H9 (cell line): Measurements from ENCODE around the gene TRAPPC2B. TPM values are rescaled to one million over a fixed set of nuclear protein-coding genes. Genes with fewer than 3 reads are reported as not detected.

Experiments used
- DNase-seq: peaks from one replicate; pipeline ENCODE4 v3.0.0-alpha.2; 2017
- H2AFZ ChIP-seq: one replicate; pipeline ENCODE4 v1.6.1; 2013; ENCODE audit warnings: mild to moderate bottlenecking, low read length, control low read depth, moderate library complexity
- H2AK5ac ChIP-seq: 2 replicates; pipeline ENCODE4 v1.6.1; 2013; ENCODE audit warnings: low read length, control low read depth, mixed read lengths; ENCODE audit not compliant: insufficient read length
- H2BK120ac ChIP-seq: one replicate; pipeline ENCODE4 v1.6.1; 2013; ENCODE audit warnings: low read depth, mild to moderate bottlenecking, low read length, control low read depth, inconsistent platforms; ENCODE audit not compliant: poor library complexity, severe bottlenecking
- H2BK12ac ChIP-seq: 2 replicates; pipeline ENCODE4 v1.6.1; 2013; ENCODE audit warnings: low read length, control low read depth, mixed read lengths, low read depth; ENCODE audit not compliant: insufficient read length
- H2BK15ac ChIP-seq: 2 replicates; pipeline ENCODE4 v1.6.1; 2013; ENCODE audit warnings: low read depth, low read length, control low read depth
- H2BK20ac ChIP-seq: one replicate; pipeline ENCODE4 v1.6.1; 2013; ENCODE audit warnings: low read depth, mild to moderate bottlenecking, low read length, control low read depth, inconsistent platforms; ENCODE audit not compliant: poor library complexity, severe bottlenecking
- H2BK5ac ChIP-seq: 2 replicates; pipeline ENCODE4 v1.6.1; 2013; ENCODE audit warnings: low read length, control low read depth, mixed read lengths; ENCODE audit not compliant: insufficient read length
- H3K14ac ChIP-seq: 2 replicates; pipeline ENCODE4 v1.6.1; 2013; ENCODE audit warnings: low read length, control low read depth; ENCODE audit not compliant: insufficient read depth
- H3K18ac ChIP-seq: 2 replicates; pipeline ENCODE4 v1.6.1; 2013; ENCODE audit warnings: low read depth, mild to moderate bottlenecking, mixed read lengths, low read length, control low read depth; ENCODE audit not compliant: insufficient read length
- H3K23ac ChIP-seq: 2 replicates; pipeline ENCODE4 v1.6.1; 2013; ENCODE audit warnings: low read length, control low read depth, mixed read lengths, low read depth; ENCODE audit not compliant: insufficient read length
- H3K23me2 ChIP-seq: 2 replicates; pipeline ENCODE4 v1.6.1; 2013; ENCODE audit warnings: low read depth, mild to moderate bottlenecking, mixed read lengths, low read length, control low read depth; ENCODE audit not compliant: insufficient read length, poor library complexity, severe bottlenecking
- H3K27ac ChIP-seq: 2 replicates; pipeline ENCODE4 v1.5.1; 2013; ENCODE audit warnings: low read length, control low read depth, mixed read lengths, low read depth; ENCODE audit not compliant: insufficient read length
- H3K27me3 ChIP-seq: 2 replicates; pipeline ENCODE4 v1.6.1; 2013; ENCODE audit warnings: low read length, control low read depth, inconsistent platforms; ENCODE audit not compliant: insufficient read depth
- H3K4ac ChIP-seq: 2 replicates; pipeline ENCODE4 v1.6.1; 2013; ENCODE audit warnings: low read depth, mild to moderate bottlenecking, control low read depth, inconsistent platforms, low read length, moderate library complexity
- H3K4me1 ChIP-seq: 2 replicates; pipeline ENCODE4 v1.6.1; 2013; ENCODE audit warnings: low read length, control low read depth, inconsistent platforms; ENCODE audit not compliant: insufficient read depth
- H3K4me2 ChIP-seq: 2 replicates; pipeline ENCODE4 v1.6.1; 2013; ENCODE audit warnings: low read length, control low read depth, mixed read lengths; ENCODE audit not compliant: insufficient read length, insufficient read depth
- H3K56ac ChIP-seq: 2 replicates; pipeline ENCODE4 v1.6.1; 2013; ENCODE audit warnings: low read depth, mild to moderate bottlenecking, mixed read lengths, low read length, control low read depth; ENCODE audit not compliant: insufficient read length
- H3K79me1 ChIP-seq: 2 replicates; pipeline ENCODE4 v1.6.1; 2013; ENCODE audit warnings: low read depth, mild to moderate bottlenecking, moderate library complexity, low read length, control low read depth, inconsistent platforms; ENCODE audit not compliant: insufficient read depth, poor library complexity, severe bottlenecking
- H3K79me2 ChIP-seq: 2 replicates; pipeline ENCODE4 v1.6.1; 2013; ENCODE audit warnings: low read length, control low read depth, inconsistent platforms; ENCODE audit not compliant: insufficient read depth
- H3K9ac ChIP-seq: 2 replicates; pipeline ENCODE4 v1.6.1; 2013; ENCODE audit warnings: low read length, control low read depth, mixed read lengths; ENCODE audit not compliant: insufficient read length; ENCODE audit errors: extremely low read depth
- H3K9me3 ChIP-seq: one replicate; pipeline ENCODE4 v1.6.1; 2013; ENCODE audit warnings: low read depth, low read length, inconsistent platforms; ENCODE audit not compliant: control insufficient read depth
- H3T11ph ChIP-seq: one replicate; pipeline ENCODE4 v1.6.1; 2013; ENCODE audit warnings: mild to moderate bottlenecking, low read length, control low read depth, inconsistent platforms
- H4K20me1 ChIP-seq: one replicate; pipeline ENCODE4 v1.6.1; 2013; ENCODE audit not compliant: control insufficient read depth, insufficient read length, insufficient read depth
- H4K5ac ChIP-seq: 2 replicates; pipeline ENCODE4 v1.6.1; 2013; ENCODE audit warnings: low read depth, mild to moderate bottlenecking, mixed read lengths, low read length, control low read depth; ENCODE audit not compliant: insufficient read length
- H4K8ac ChIP-seq: replicated peaks from 2 replicates; pipeline ENCODE4 v1.6.1; 2013; ENCODE audit warnings: low read length, control low read depth, mixed read lengths, low read depth; ENCODE audit not compliant: insufficient read length
- H4K91ac ChIP-seq: 2 replicates; pipeline ENCODE4 v1.6.1; 2013; ENCODE audit warnings: low read depth, mild to moderate bottlenecking, moderate library complexity, mixed read lengths, low read length, control low read depth; ENCODE audit not compliant: insufficient read length
- H3K27ac Mint-ChIP-seq, 3 experiments: 2 replicates in 2 of 3; 3 replicates in 1 of 3; pipeline ENCODE4 v1.8.0; 2020 to 2021; ENCODE audit warnings: mixed read lengths in 3 of 3, mild to moderate bottlenecking in 1 of 3, moderate library complexity in 1 of 3
- H3K27me3 Mint-ChIP-seq: 2 replicates; pipeline ENCODE4 v1.8.0; 2021; ENCODE audit warnings: low read depth, mild to moderate bottlenecking, moderate library complexity, mixed read lengths
- H3K36me3 Mint-ChIP-seq, 3 experiments: 2 replicates in 2 of 3; 3 replicates in 1 of 3; pipeline ENCODE4 v1.8.0; 2020 to 2021; ENCODE audit warnings: low read depth in 3 of 3, mixed read lengths in 3 of 3; ENCODE audit not compliant: insufficient read depth in 1 of 3
- H3K4me1 Mint-ChIP-seq, 2 experiments: 2 replicates each; pipeline ENCODE4 v1.8.0; 2020; ENCODE audit warnings: mixed read lengths in 2 of 2
- H3K4me3 Mint-ChIP-seq, 2 experiments: 2 replicates in 1 of 2; 3 replicates in 1 of 2; pipeline ENCODE4 v1.8.0; 2020 to 2021; ENCODE audit warnings: mild to moderate bottlenecking in 2 of 2, mixed read lengths in 2 of 2, moderate library complexity in 1 of 2
- H3K9me3 Mint-ChIP-seq, 2 experiments: 2 replicates in 1 of 2; 3 replicates in 1 of 2; pipeline ENCODE4 v1.8.0; 2020; ENCODE audit warnings: mild to moderate bottlenecking in 2 of 2, mixed read lengths in 2 of 2, moderate library complexity in 1 of 2
- WGBS: extraction: QIAGEN DNeasy Blood & Tissue Kit; methylation state at CpG from one replicate; pipeline ENCODE4 v1.1.7; 2013; ENCODE audit warnings: missing lambda C conversion rate, low lambda C conversion rate, mixed read lengths; ENCODE audit not compliant: insufficient read length; ENCODE audit errors: extremely low coverage; 5-methylcytosine and 5-hydroxymethylcytosine counted together
- total RNA-seq: library from RNA; stranded (reverse); gene quantifications from 2 replicates; pipeline ENCODE4 v1.2.1, GENCODE V29; 2021
- TF ChIP-seq, protein P1 (sequence below): fragments of 200-600 bp; sonication (generic); conservative IDR thresholded peaks from 3 replicates; pipeline ENCODE4 v1.8.0; 2021; ENCODE audit warnings: antibody characterized with exemption, mild to moderate bottlenecking

TRAPPC2B gene
- total RNA-seq, 1 experiment from 2014 or later = 12.4 TPM

DNA sequence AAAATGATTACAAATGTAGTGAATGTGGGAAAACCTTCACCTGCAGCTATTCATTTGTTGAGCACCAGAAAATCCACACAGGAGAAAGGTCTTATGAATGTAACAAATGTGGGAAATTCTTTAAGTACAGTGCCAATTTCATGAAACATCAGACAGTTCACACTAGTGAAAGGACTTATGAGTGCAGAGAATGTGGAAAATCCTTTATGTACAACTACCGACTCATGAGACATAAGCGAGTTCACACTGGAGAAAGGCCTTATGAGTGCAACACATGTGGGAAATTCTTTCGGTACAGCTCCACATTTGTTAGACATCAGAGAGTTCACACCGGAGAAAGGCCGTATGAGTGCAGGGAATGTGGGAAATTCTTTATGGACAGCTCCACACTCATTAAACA is 35.5 kb downstream of the TRAPPC2B start:
- no peak overlapping the region for H2BK12ac ChIP-seq
- H4K91ac ChIP-seq = no peak overlapping the region
- H3K9me3 Mint-ChIP-seq = peaks cover 7 to 10% of the 10 kb centered on the region in 2 experiments; a peak in 4 of 5 replicates
- no peak overlapping the region for H2BK120ac ChIP-seq
- H2BK5ac ChIP-seq = no peak overlapping the region
- WGBS = no CpG with 5 or more reads among the region's 5 CpGs
- H4K20me1 ChIP-seq = no peaks in the 10 kb centered on the region
- H3K27me3 Mint-ChIP-seq = peaks cover 2% of the 10 kb centered on the region; the same call in 1 of the 2 replicates
- H3K14ac ChIP-seq = no peak overlapping the region
- H3K18ac ChIP-seq = no peak overlapping the region
- H3K9me3 ChIP-seq = no peaks in the 10 kb centered on the region
- H3K27me3 ChIP-seq = no peaks in the 10 kb centered on the region
- TF ChIP-seq, protein P1, sequence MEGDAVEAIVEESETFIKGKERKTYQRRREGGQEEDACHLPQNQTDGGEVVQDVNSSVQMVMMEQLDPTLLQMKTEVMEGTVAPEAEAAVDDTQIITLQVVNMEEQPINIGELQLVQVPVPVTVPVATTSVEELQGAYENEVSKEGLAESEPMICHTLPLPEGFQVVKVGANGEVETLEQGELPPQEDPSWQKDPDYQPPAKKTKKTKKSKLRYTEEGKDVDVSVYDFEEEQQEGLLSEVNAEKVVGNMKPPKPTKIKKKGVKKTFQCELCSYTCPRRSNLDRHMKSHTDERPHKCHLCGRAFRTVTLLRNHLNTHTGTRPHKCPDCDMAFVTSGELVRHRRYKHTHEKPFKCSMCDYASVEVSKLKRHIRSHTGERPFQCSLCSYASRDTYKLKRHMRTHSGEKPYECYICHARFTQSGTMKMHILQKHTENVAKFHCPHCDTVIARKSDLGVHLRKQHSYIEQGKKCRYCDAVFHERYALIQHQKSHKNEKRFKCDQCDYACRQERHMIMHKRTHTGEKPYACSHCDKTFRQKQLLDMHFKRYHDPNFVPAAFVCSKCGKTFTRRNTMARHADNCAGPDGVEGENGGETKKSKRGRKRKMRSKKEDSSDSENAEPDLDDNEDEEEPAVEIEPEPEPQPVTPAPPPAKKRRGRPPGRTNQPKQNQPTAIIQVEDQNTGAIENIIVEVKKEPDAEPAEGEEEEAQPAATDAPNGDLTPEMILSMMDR = no peak
- DNase-seq = no peak
- H3K9ac ChIP-seq = no peak overlapping the region
- H3K36me3 Mint-ChIP-seq = peaks cover 31 to 56% (median 35%) of the 10 kb centered on the region in 3 experiments
- no peak overlapping the region for H3K56ac ChIP-seq
- no peak overlapping the region for H3K4ac ChIP-seq
- no peak overlapping the region for H2BK20ac ChIP-seq
- H2AK5ac ChIP-seq = no peak overlapping the region
- no peaks in the 10 kb centered on the region for H3K79me2 ChIP-seq
- H3T11ph ChIP-seq = no peak overlapping the region
- H2BK15ac ChIP-seq = no peak overlapping the region
- H3K4me3 Mint-ChIP-seq = no peak overlapping the region
- no peak overlapping the region for H3K27ac Mint-ChIP-seq
- H4K5ac ChIP-seq = no peak overlapping the region
- H3K23me2 ChIP-seq = peaks cover 4% of the 10 kb centered on the region
- no peak overlapping the region for H2AFZ ChIP-seq
- H3K4me1 Mint-ChIP-seq = no peaks in the 10 kb centered on the region
- no peaks in the 10 kb centered on the region for H3K79me1 ChIP-seq
- no peaks in the 10 kb centered on the region for H3K4me1 ChIP-seq
- no peak overlapping the region for H3K4me2 ChIP-seq
- no peak overlapping the region for H4K8ac ChIP-seq
- H3K27ac ChIP-seq = no peak overlapping the region
- no peak overlapping the region for H3K23ac ChIP-seq
